ENCODE measurements around the gene HOXB9.

Gene HOXB9

DNA sequence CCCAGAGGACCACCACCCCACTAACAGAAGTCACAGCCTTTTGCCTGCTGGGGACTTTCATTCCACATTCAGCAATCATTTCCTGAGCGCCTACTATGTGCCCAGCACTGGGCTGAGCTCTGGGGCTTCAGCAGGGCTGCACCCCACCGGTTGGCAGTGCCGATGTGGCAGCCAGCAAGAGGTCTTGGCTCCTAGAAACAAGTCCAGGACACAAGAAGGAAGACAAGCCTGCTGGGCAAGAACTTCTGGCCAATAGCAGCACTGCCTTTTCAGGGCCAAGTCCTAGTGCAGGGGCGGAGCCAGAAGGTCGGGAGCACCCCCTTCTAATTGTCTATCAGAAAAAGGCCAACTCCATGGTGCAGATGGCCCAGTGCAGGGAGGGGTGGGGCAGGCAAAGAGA is 13.0 kb upstream of the HOXB9 start:
- no peak for DNase-seq (ENCODE audit: low spot score)

GRCh38 chr17:48637323-48638260 is 11.4 kb upstream of the HOXB9 start:
- DNase-seq (ENCODE audit: low spot score), result no peak

- DNase-seq (ENCODE audit: low spot score), result peak; percentile 77
These were observed 10.2 kb upstream of the HOXB9 start for GRCh38 chr17:48636177-48637018.

DNA sequence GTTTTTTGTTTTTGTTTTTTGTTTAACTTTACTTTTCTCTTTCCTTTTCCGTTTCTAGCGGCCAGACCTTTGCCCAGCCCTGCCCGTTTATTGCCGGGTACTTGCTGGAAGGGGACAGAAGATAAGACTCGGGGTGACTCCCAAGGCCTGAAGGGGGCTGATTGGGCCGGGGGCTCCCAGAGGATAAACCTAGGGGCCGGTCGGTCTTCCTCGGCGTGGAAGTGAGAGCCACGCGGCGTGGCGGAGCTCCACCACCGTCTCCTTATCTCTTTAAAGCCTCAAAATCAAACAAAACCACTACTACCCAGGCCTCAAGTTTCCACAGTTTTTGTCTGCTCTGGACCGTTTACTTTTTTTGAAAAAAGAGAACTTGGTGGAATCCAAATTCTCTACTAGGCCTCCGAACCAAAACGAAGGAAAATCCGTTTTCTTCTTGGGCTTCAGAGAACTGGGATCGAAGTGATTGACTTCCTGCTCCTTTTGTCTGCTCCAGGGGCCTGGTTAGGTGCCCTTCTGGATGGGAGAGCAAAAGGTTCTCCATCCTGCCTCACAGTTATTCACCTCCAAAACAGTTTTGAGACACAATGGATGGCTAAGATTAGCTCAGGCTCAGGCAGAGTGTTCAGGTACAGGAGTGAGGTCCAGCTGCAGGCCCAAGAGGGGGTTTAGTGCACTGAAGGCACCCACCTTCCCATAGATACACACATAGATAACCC is 8.5 kb upstream of the HOXB9 start:
- DNase-seq (ENCODE audit: low spot score), result no peak

DNA sequence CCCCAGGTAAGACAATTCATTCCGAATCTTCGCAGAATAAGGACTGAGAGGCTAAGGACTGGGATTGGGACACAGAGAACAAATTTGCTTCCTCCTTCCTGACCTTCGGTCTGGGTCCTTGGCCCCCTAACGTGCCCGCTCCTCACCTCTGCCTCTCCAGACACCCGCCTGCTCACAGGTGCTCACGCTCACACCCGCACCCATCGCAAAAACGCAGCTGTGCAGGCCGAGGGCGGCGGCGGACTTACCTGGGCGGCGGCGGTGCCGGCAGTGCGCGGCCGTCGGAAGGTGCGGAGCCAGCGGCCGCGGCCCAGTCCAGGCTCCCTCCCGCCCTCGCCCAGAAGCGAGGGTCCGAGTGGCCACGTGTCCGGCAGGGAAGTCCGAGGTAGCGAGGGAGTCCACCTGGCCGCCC is 7.1 kb upstream of the HOXB9 start:
- no peak for DNase-seq (ENCODE audit: low spot score)

- DNase-seq (ENCODE audit: low spot score), result no peak
These were observed 6.6 kb upstream of the HOXB9 start for GRCh38 chr17:48632579-48633265.

- DNase-seq (ENCODE audit: low spot score), result no peak
These were observed 5.8 kb upstream of the HOXB9 start for GRCh38 chr17:48631693-48632578.

DNA sequence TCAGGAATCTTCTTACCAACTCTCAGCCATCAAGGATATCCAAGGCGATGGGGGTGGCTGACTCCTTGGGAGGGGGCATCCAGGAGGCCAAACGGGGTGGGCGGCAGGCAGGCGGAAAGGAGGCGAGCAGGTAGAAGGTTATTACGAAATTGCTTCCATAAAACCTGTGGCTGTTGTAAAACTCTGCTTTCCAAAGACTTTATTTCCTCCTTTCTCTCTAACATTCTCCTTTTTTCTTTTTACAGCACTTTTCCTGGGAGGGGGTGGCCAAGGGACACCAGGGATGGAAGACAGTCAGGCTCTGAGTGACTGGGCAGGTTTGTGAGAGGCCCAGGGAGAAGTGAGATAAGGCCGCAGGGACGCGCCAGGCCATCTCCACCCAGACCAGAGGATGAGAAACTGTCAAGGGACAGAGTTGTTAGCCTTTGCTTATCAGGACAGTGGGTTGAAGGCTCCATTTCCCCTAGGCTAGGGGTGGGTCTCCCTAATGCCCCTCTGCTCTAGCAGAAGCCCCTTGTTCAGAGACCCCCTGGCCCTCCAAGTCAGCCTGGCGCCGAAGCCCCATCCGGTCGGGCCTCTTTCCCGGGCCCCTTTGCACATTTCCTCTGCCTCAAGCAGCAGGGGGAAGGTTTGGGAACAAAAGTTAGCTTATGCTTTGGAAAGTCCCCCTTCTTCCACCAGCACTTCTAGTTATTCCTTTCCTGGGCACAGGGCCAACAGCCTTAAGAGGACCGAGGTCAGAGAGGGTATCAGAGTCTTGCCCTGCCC is 5.0 kb upstream of the HOXB9 start:
- DNase-seq (ENCODE audit: low spot score), result no peak

- DNase-seq (ENCODE audit: low spot score), result no peak
These were observed 4.1 kb upstream of the HOXB9 start for GRCh38 chr17:48630009-48630924.

GRCh38 chr17:48629411-48629759 is 3.2 kb upstream of the HOXB9 start:
- no peak for DNase-seq (ENCODE audit: low spot score)

DNA sequence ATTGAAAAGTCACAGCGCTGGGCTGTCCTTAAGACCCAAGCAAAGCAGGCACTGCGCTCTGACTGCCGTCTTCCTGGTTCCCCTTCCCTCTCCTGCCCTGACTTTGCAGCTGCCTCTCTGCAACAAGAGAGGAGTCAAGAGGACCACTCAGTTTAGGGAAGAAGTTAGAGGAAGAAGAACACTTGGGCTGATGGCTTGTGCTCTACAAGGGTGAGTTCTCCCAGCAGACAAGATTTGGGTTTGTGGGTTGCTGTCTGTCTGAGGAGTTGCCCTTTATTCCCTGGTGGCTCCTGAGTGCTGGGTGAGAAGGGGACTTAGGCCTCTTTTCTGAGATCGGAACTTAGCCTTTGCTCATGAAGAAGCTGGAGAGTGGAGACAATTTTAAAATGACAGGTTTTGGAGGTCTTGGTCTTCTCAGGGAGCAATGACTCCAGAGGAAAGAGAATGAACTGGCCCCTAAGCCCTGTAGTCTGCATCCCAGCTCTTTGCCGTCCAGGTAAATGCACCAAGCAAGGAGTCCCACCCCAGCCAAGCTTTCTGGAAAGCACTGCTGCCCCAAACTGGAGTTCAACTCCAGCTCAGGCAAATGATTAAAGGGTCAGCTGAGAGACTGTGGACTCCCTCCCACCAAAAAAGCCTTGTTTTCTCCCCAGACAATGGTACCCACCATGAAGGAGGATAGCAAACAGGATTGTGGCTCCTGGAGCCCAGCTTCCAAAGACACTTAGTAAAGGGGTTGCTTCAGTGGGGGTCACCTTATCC is 2.7 kb upstream of the HOXB9 start:
- DNase-seq (ENCODE audit: low spot score), result no peak

DNA sequence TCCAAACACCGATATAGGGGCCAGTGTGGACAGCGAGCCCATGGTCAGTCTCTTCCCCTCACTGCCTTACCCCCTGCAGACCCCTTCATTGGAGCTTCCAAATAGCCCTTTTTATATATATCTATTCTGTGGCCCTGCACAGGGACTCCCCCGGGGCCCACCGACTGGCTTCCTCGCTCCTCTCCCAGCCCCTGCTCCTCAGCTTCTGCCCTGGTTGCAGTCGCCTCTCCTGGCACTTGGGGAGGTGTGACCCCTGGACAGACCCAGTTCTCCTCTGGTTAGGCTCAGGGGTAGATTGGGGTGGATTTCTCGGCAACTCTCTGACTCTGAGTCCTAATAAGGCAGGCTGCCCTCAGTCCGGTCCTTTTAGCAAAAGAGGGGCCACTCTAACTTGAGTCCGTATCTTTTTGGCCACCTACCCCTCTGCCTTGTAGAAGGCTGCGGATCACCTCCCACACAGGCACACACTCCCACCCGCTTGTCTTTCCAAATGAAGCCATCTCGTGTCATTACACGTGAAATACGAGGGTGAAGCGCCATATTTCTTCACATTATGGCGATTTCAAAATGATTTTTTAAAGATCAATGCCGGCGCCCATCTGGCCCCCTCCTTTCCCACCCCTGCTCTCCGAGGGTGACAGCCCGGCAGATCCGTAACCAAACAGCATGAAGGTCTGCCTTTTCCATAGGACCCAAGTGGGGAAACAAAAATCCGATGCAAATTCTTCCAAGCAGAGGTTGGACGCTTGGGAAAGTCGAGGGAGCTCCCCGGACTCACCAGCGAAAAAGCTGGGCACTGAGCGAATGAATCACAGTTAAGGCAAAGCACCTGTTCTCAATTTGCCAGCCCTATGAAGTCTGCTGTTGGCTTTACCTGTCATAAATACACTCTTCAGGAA is 1.7 kb upstream of the HOXB9 start:
- no peak for DNase-seq (ENCODE audit: low spot score)

GRCh38 chr17:48627118-48627597 is 1.0 kb upstream of the HOXB9 start:
- DNase-seq (ENCODE audit: low spot score), result no peak

- no peak for DNase-seq (ENCODE audit: low spot score)
These were observed 488 bp downstream of the HOXB9 start for GRCh38 chr17:48625495-48626244.

DNA sequence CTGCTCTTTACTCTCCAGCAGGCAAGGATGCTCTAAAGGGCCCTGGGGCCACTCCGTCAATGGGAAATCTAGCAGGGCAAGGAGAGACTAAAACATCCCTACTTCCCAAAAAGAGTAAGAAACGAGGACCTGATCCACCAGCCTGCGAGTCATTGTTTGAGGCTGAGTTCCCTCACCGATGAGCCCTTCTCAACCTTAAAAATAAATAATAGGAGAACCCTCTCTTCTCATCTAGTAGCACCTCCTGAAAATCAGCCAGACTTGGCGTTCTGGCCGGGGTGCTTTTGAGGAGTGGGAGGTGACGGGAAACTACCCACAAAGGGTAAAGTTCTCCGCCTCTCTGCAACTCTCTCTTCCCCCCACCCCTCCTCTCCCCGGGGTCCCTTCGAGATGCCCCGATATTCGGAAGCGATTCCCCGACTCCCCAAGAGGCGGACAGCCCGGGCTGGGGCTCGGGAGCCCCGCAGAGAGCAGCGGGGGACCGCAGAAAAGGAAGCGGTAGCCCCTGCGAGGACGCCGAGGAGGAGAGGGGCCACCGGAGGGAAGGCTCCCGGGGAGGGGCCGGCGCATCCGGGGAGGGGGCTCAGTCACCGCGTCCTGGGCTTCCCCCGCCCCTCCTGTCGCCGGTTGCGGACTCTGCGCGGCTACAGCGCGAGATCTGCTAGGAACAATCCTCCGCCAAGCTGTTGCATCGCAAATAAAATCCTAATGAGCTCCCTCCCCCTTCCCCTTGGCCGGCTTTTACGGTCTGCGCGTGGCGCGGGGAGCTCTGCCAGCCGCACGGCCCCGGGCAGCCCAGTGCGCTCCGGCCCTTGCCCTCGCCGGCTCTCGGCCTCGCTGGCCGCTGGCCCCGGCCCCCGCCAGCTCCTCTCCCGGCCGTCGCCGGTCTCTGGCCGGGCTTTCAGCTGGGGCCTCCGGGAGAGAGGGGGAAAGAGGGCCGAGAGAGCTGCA is 1.3 kb downstream of the HOXB9 start:
- DNase-seq (ENCODE audit: low spot score), result no peak

All from cerebellar cortex (tissue), 1 donor.